Measurements from ENCODE around the gene PPOX.

PPOX gene

DNA sequence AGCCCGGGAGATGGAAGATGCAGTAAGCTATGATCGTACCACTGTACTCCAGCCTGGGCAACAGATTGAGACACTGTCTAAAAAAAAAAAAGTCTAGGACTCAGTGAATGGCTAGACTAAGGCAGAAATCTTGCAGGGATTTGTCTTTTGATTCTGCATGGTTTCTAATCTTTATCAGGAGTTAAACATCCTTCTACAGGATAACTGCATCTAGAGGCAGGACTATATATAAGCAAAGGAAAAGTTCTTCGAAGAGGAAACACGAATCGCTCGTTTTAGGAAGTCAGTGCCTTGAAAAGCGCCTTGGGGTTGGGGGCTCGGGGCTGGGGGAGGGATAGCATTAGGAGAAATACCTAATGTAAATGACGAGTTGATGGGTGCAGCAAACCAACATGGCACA lies 13.1 kb upstream of the PPOX start:
- Histone ChIP-seq H3K36me3 (ENCODE audit: control insufficient read depth in 5 of 5, insufficient read depth in 5 of 5, low read length in 5 of 5) (peaks cover 3 to 13% (median 7%) of the 10 kb centered on the region in 5 donors), H3K4me3 (ENCODE audit: low read depth in 1 of 5, low read length in 5 of 5) (peak overlapping the region; percentile 76 to 100 (median 99)), H3K9me3 (ENCODE audit: control insufficient read depth in 5 of 5, low read length in 5 of 5) (no peaks in the 10 kb centered on the region), H3K27me3 (ENCODE audit: control insufficient read depth in 5 of 5, insufficient read depth in 4 of 5, low read length in 5 of 5) (no peaks in the 10 kb centered on the region), H3K4me1 (ENCODE audit: control insufficient read depth in 5 of 5, insufficient read depth in 5 of 5, low read length in 5 of 5) (peaks cover 0 to 16% (median 14%) of the 10 kb centered on the region in 5 donors), H3K9ac (ENCODE audit: low read length in 5 of 5) (no peak overlapping the region), H3K27ac (ENCODE audit: low read depth, low read length) (peak overlapping the region; percentile 97)

- Histone ChIP-seq H3K36me3 (ENCODE audit: control insufficient read depth in 5 of 5, insufficient read depth in 5 of 5, low read length in 5 of 5) (peaks cover 6 to 17% (median 10%) of the 10 kb centered on the region in 5 donors), H3K9ac (ENCODE audit: low read length in 5 of 5) (peak within 1 kb of the TSS; percentile 84 to 98 (median 92)), H3K27me3 (ENCODE audit: control insufficient read depth in 5 of 5, insufficient read depth in 4 of 5, low read length in 5 of 5) (no peaks in the 10 kb centered on the region), H3K9me3 (ENCODE audit: control insufficient read depth in 5 of 5, low read length in 5 of 5) (no peaks in the 10 kb centered on the region), H3K4me3 (ENCODE audit: low read depth in 1 of 5, low read length in 5 of 5) (peak within 1 kb of the TSS; percentile 76 to 100 (median 99)), H3K4me1 (ENCODE audit: control insufficient read depth in 5 of 5, insufficient read depth in 5 of 5, low read length in 5 of 5) (peaks cover 0 to 20% (median 16%) of the 10 kb centered on the region in 5 donors), H3K27ac (ENCODE audit: low read depth, low read length) (peak within 1 kb of the TSS; percentile 97)
Measured at GRCh38 chr1:161153682-161154337, 12.4 kb upstream of the PPOX start, which contains the start of gene UFC1. TSS of gene UFC1 (plus strand) at chr1:161153978. CDS start at chr1:161153998, 20 bp downstream.

- H3K36me3 ChIP-seq (ENCODE audit: control insufficient read depth in 5 of 5, insufficient read depth in 5 of 5, low read length in 5 of 5): peaks cover 6 to 36% (median 29%) of the 10 kb centered on the region in 5 donors
- no peaks in the 10 kb centered on the region for H3K27me3 ChIP-seq (ENCODE audit: control insufficient read depth in 5 of 5, insufficient read depth in 4 of 5, low read length in 5 of 5)
- no peaks in the 10 kb centered on the region for H3K9me3 ChIP-seq (ENCODE audit: control insufficient read depth in 5 of 5, low read length in 5 of 5)
- no peak overlapping the region for H3K9ac ChIP-seq (ENCODE audit: low read length in 5 of 5)
- peaks cover 5 to 52% (median 37%) of the 10 kb centered on the region in 5 donors for H3K4me1 ChIP-seq (ENCODE audit: control insufficient read depth in 5 of 5, insufficient read depth in 5 of 5, low read length in 5 of 5)
- peak overlapping the region; percentile 79 for H3K27ac ChIP-seq (ENCODE audit: low read depth, low read length)
- H3K4me3 ChIP-seq (ENCODE audit: low read depth in 1 of 5, low read length in 5 of 5): no peak overlapping the region
Measured at GRCh38 chr1:161157867-161158266, 8.4 kb upstream of the PPOX start.

DNA sequence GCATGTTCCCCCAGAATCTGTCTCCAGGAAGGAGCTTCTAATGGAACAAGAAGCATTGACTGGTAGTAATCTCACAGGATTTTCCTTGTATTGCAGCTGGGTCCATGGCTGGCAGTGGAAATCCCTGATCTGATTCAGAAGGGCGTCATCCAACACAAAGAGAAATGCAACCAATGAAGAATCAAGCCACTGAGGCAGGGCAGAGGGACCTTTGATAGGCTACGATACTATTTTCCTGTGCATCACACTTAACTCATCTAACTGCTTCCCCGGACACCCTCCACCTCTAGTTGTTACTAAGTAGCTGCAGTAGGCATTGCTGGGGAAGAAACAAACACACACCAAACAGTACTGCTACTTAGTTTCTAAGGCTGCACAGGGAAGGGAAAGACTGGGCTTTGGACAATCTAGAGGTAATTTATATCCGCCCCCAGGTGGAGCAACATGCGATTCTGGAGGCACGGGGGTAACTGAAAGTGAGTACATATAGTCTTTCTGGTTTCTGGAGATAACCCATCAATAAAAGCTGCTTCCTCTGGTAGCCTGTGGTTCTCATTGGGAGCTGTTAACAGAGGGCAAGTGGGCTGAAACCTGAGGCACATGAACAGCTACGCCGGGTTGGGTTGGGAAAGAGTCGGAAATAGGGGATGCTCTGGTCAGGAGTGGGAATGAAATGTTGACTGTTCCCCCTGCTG lies 7.8 kb upstream of the PPOX start:
- Histone ChIP-seq H3K9me3 (ENCODE audit: control insufficient read depth in 5 of 5, low read length in 5 of 5) (no peaks in the 10 kb centered on the region), H3K4me3 (ENCODE audit: low read depth in 1 of 5, low read length in 5 of 5) (peak overlapping the region; percentile 76 to 91 (median 87)), H3K4me1 (ENCODE audit: control insufficient read depth in 5 of 5, insufficient read depth in 5 of 5, low read length in 5 of 5) (peaks cover 5 to 49% (median 35%) of the 10 kb centered on the region in 5 donors), H3K9ac (ENCODE audit: low read length in 5 of 5) (peak overlapping the region; percentile 8 to 82 (median 78)), H3K36me3 (ENCODE audit: control insufficient read depth in 5 of 5, insufficient read depth in 5 of 5, low read length in 5 of 5) (peaks cover 6 to 42% (median 34%) of the 10 kb centered on the region in 5 donors), H3K27ac (ENCODE audit: low read depth, low read length) (peak overlapping the region; percentile 79), H3K27me3 (ENCODE audit: control insufficient read depth in 5 of 5, insufficient read depth in 4 of 5, low read length in 5 of 5) (no peaks in the 10 kb centered on the region)

GRCh38 chr1:161159087-161159912 lies 6.9 kb upstream of the PPOX start, which contains the start of gene USP21:
TSS of gene USP21 (plus strand) at chr1:161159500. CDS start at chr1:161160641, 1,141 bp downstream.
- H3K36me3 ChIP-seq (ENCODE audit: control insufficient read depth in 5 of 5, insufficient read depth in 5 of 5, low read length in 5 of 5): peaks cover 6 to 51% (median 38%) of the 10 kb centered on the region in 5 donors
- H3K27me3 ChIP-seq (ENCODE audit: control insufficient read depth in 5 of 5, insufficient read depth in 4 of 5, low read length in 5 of 5): no peaks in the 10 kb centered on the region
- no peaks in the 10 kb centered on the region for H3K9me3 ChIP-seq (ENCODE audit: control insufficient read depth in 5 of 5, low read length in 5 of 5)

GRCh38 chr1:161159913-161160243 lies 6.3 kb upstream of the PPOX start:
- peaks cover 5 to 42% (median 27%) of the 10 kb centered on the region in 5 donors for H3K4me1 ChIP-seq (ENCODE audit: control insufficient read depth in 5 of 5, insufficient read depth in 5 of 5, low read length in 5 of 5)

More at GRCh38 chr1:161159087-161159912, 6.9 kb upstream of the PPOX start, which contains the start of gene USP21:
- Histone ChIP-seq H3K4me3 (ENCODE audit: low read depth in 1 of 5, low read length in 5 of 5) (peak within 1 kb of the TSS; percentile 76 to 93 (median 87)), H3K4me1 (ENCODE audit: control insufficient read depth in 5 of 5, insufficient read depth in 5 of 5, low read length in 5 of 5) (peaks cover 5 to 46% (median 33%) of the 10 kb centered on the region in 5 donors), H3K9ac (ENCODE audit: low read length in 5 of 5) (peak within 1 kb of the TSS; percentile 52 to 82 (median 78)), H3K27ac (ENCODE audit: low read depth, low read length) (peak within 1 kb of the TSS; percentile 79)

DNA sequence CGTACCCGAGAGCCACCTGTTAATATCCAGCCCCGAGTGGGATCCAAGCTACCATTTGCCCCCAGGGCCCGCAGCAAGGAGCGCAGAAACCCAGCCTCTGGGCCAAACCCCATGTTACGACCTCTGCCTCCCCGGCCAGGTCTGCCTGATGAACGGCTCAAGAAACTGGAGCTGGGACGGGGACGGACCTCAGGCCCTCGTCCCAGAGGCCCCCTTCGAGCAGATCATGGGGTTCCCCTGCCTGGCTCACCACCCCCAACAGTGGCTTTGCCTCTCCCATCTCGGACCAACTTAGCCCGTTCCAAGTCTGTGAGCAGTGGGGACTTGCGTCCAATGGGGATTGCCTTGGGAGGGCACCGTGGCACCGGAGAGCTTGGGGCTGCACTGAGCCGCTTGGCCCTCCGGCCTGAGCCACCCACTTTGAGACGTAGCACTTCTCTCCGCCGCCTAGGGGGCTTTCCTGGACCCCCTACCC lies 5.5 kb upstream of the PPOX start:
- H3K9me3 ChIP-seq (ENCODE audit: control insufficient read depth in 5 of 5, low read length in 5 of 5): no peaks in the 10 kb centered on the region
- no peak overlapping the region for H3K4me3 ChIP-seq (ENCODE audit: low read depth in 1 of 5, low read length in 5 of 5)
- peaks cover 5 to 48% (median 32%) of the 10 kb centered on the region in 5 donors for H3K4me1 ChIP-seq (ENCODE audit: control insufficient read depth in 5 of 5, insufficient read depth in 5 of 5, low read length in 5 of 5)
- peak overlapping the region; percentile 11 for H3K27ac ChIP-seq (ENCODE audit: low read depth, low read length)
- H3K27me3 ChIP-seq (ENCODE audit: control insufficient read depth in 5 of 5, insufficient read depth in 4 of 5, low read length in 5 of 5): no peaks in the 10 kb centered on the region
- peak overlapping the region in 1 of 5 donors; percentile 71 for H3K9ac ChIP-seq (ENCODE audit: low read length in 5 of 5)
- H3K36me3 ChIP-seq (ENCODE audit: control insufficient read depth in 5 of 5, insufficient read depth in 5 of 5, low read length in 5 of 5): peaks cover 6 to 59% (median 44%) of the 10 kb centered on the region in 5 donors

More at GRCh38 chr1:161159913-161160243, 6.3 kb upstream of the PPOX start:
- peak overlapping the region; percentile 52 to 82 (median 78) for H3K9ac ChIP-seq (ENCODE audit: low read length in 5 of 5)
- H3K9me3 ChIP-seq (ENCODE audit: control insufficient read depth in 5 of 5, low read length in 5 of 5): no peaks in the 10 kb centered on the region
- H3K27me3 ChIP-seq (ENCODE audit: control insufficient read depth in 5 of 5, insufficient read depth in 4 of 5, low read length in 5 of 5): no peaks in the 10 kb centered on the region
- H3K36me3 ChIP-seq (ENCODE audit: control insufficient read depth in 5 of 5, insufficient read depth in 5 of 5, low read length in 5 of 5): peaks cover 6 to 56% (median 44%) of the 10 kb centered on the region in 5 donors
- H3K4me3 ChIP-seq (ENCODE audit: low read depth in 1 of 5, low read length in 5 of 5): peak overlapping the region; percentile 76 to 93 (median 87)
- peak overlapping the region; percentile 79 for H3K27ac ChIP-seq (ENCODE audit: low read depth, low read length)

- Histone ChIP-seq H3K9me3 (ENCODE audit: control insufficient read depth in 5 of 5, low read length in 5 of 5) (no peaks in the 10 kb centered on the region), H3K9ac (ENCODE audit: low read length in 5 of 5) (peak overlapping the region in 1 of 5 donors; percentile 11), H3K27ac (ENCODE audit: low read depth, low read length) (no peak overlapping the region), H3K4me1 (ENCODE audit: control insufficient read depth in 5 of 5, insufficient read depth in 5 of 5, low read length in 5 of 5) (peaks cover 5 to 55% (median 35%) of the 10 kb centered on the region in 5 donors), H3K27me3 (ENCODE audit: control insufficient read depth in 5 of 5, insufficient read depth in 4 of 5, low read length in 5 of 5) (no peaks in the 10 kb centered on the region), H3K36me3 (ENCODE audit: control insufficient read depth in 5 of 5, insufficient read depth in 5 of 5, low read length in 5 of 5) (peaks cover 6 to 58% (median 44%) of the 10 kb centered on the region in 5 donors), H3K4me3 (ENCODE audit: low read depth in 1 of 5, low read length in 5 of 5) (no peak overlapping the region)
Measured at GRCh38 chr1:161161652-161162051, 4.6 kb upstream of the PPOX start.

DNA sequence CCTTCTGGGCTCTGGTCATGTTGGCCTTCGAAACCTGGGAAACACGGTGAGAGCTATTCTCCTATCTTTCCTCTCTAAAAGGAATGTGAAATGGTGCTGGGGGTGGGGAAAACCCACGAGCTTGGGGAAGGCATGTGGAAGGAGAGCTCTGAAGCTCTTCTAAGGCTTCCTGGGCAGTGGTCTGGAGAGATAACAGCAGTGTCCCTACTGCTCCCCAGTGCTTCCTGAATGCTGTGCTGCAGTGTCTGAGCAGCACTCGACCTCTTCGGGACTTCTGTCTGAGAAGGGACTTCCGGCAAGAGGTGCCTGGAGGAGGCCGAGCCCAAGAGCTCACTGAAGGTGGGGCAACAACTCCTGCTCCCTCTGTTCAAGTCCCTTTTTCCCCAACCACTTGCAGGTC lies 4.2 kb upstream of the PPOX start:
- H3K36me3 ChIP-seq (ENCODE audit: control insufficient read depth in 5 of 5, insufficient read depth in 5 of 5, low read length in 5 of 5): peaks cover 6 to 54% (median 43%) of the 10 kb centered on the region in 5 donors
- H3K27ac ChIP-seq (ENCODE audit: low read depth, low read length): no peak overlapping the region
- no peaks in the 10 kb centered on the region for H3K9me3 ChIP-seq (ENCODE audit: control insufficient read depth in 5 of 5, low read length in 5 of 5)
- H3K9ac ChIP-seq (ENCODE audit: low read length in 5 of 5): peak overlapping the region in 3 of 5 donors; percentile 10 to 23 (median 11)
- H3K4me1 ChIP-seq (ENCODE audit: control insufficient read depth in 5 of 5, insufficient read depth in 5 of 5, low read length in 5 of 5): peaks cover 7 to 59% (median 39%) of the 10 kb centered on the region in 5 donors
- no peak overlapping the region for H3K4me3 ChIP-seq (ENCODE audit: low read depth in 1 of 5, low read length in 5 of 5)
- no peaks in the 10 kb centered on the region for H3K27me3 ChIP-seq (ENCODE audit: control insufficient read depth in 5 of 5, insufficient read depth in 4 of 5, low read length in 5 of 5)
